DND-41 (cell line): ENCODE measurements around the gene MVB12B.

Source experiments
- ATAC-seq: fragments of 200-7000 bp; cut with Tn5 transposase; 3 replicates; pipeline ENCODE4 v1.9.1; 2021; ENCODE audit warnings: low read depth; ENCODE audit not compliant: insufficient read depth
- DNase-seq: peaks from one replicate; pipeline ENCODE4 v3.0.0-alpha.2; 2020
- H2AFZ ChIP-seq: 2 replicates; pipeline ENCODE4 v1.6.0; 2012; ENCODE audit warnings: low read depth, low read length
- H3K27ac ChIP-seq: 2 replicates; pipeline ENCODE4 v1.5.1; 2012; ENCODE audit warnings: low read length, inconsistent platforms
- H3K27me3 ChIP-seq: fragments of 200-600 bp; sonication (generic); 2 replicates; pipeline ENCODE4 v1.6.0; 2012; ENCODE audit warnings: low read length, mild to moderate bottlenecking, inconsistent platforms; ENCODE audit not compliant: insufficient read depth, poor library complexity
- H3K36me3 ChIP-seq: 2 replicates; pipeline ENCODE4 v1.5.1; 2012; ENCODE audit warnings: low read length, inconsistent platforms; ENCODE audit not compliant: insufficient read depth
- H3K4me1 ChIP-seq: 2 replicates; pipeline ENCODE4 v1.5.1; 2012; ENCODE audit warnings: mild to moderate bottlenecking, low read length; ENCODE audit not compliant: insufficient read depth
- H3K4me2 ChIP-seq: 2 replicates; pipeline ENCODE4 v1.6.0; 2012; ENCODE audit warnings: mild to moderate bottlenecking, moderate library complexity, low read length, inconsistent platforms; ENCODE audit not compliant: insufficient read depth
- H3K4me3 ChIP-seq, 2 experiments: fragments of 200-600 bp in 1 of 2; shearing (Covaris generic) in 1 of 2; 2 replicates each; pipeline ENCODE4 v1.5.1; 2012 to 2016; ENCODE audit warnings: inconsistent platforms in 2 of 2, low read length in 2 of 2, mild to moderate bottlenecking in 2 of 2, low read depth in 1 of 2, moderate library complexity in 1 of 2
- H3K79me2 ChIP-seq: 2 replicates; pipeline ENCODE4 v1.6.0; 2012; ENCODE audit warnings: low read length, inconsistent platforms; ENCODE audit not compliant: insufficient read depth
- H3K9ac ChIP-seq: 2 replicates; pipeline ENCODE4 v1.6.0; 2012; ENCODE audit warnings: low read depth, mild to moderate bottlenecking, inconsistent platforms, low read length, moderate library complexity
- H3K9me3 ChIP-seq: 2 replicates; pipeline ENCODE4 v1.5.1; 2012; ENCODE audit warnings: low read length, moderate library complexity, mild to moderate bottlenecking, inconsistent platforms; ENCODE audit not compliant: insufficient read depth, severe bottlenecking
- H4K20me1 ChIP-seq: 2 replicates; pipeline ENCODE4 v1.6.0; 2012; ENCODE audit warnings: low read length; ENCODE audit not compliant: insufficient read depth
- EZH2 ChIP-seq: IDR thresholded peaks from 3 replicates; pipeline ENCODE4 v1.6.1; 2012; ENCODE audit warnings: borderline replicate concordance, low read depth, mild to moderate bottlenecking, moderate library complexity, low read length, inconsistent platforms; ENCODE audit not compliant: severe bottlenecking
- TF ChIP-seq, protein P1 (sequence below): IDR thresholded peaks from 2 replicates; pipeline ENCODE4 v1.5.1; 2012; ENCODE audit warnings: borderline replicate concordance, low read length, moderate library complexity, mild to moderate bottlenecking; ENCODE audit not compliant: poor library complexity, severe bottlenecking; ENCODE audit errors: extremely low read depth

MVB12B gene

GRCh38 chr9:126498331-126498730 is 171.7 kb downstream of the MVB12B start:
- Histone ChIP-seq H2AFZ (no peak overlapping the region), H3K27me3 (no peaks in the 10 kb centered on the region), H3K9me3 (no peaks in the 10 kb centered on the region), H3K36me3 (no peaks in the 10 kb centered on the region), H3K4me2 (no peak overlapping the region), H3K4me1 (no peaks in the 10 kb centered on the region), H3K9ac (no peak overlapping the region), H3K4me3 (no peak overlapping the region), H3K27ac (no peak overlapping the region), H3K79me2 (no peaks in the 10 kb centered on the region), H4K20me1 (no peaks in the 10 kb centered on the region)
- ATAC-seq (no peak), DNase-seq (no peak)
- no peak for TF ChIP-seq EZH2
- TF ChIP-seq, protein P1, sequence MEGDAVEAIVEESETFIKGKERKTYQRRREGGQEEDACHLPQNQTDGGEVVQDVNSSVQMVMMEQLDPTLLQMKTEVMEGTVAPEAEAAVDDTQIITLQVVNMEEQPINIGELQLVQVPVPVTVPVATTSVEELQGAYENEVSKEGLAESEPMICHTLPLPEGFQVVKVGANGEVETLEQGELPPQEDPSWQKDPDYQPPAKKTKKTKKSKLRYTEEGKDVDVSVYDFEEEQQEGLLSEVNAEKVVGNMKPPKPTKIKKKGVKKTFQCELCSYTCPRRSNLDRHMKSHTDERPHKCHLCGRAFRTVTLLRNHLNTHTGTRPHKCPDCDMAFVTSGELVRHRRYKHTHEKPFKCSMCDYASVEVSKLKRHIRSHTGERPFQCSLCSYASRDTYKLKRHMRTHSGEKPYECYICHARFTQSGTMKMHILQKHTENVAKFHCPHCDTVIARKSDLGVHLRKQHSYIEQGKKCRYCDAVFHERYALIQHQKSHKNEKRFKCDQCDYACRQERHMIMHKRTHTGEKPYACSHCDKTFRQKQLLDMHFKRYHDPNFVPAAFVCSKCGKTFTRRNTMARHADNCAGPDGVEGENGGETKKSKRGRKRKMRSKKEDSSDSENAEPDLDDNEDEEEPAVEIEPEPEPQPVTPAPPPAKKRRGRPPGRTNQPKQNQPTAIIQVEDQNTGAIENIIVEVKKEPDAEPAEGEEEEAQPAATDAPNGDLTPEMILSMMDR: no peak

GRCh38 chr9:126499005-126499910 is 172.6 kb downstream of the MVB12B start:
- no peak for TF ChIP-seq EZH2
- TF ChIP-seq, protein P1: peak; percentile 81
- Histone ChIP-seq H2AFZ (no peak overlapping the region), H3K9ac (no peak overlapping the region), H3K4me3 (no peak overlapping the region), H3K36me3 (no peaks in the 10 kb centered on the region), H3K79me2 (no peaks in the 10 kb centered on the region), H3K9me3 (no peaks in the 10 kb centered on the region), H3K4me2 (no peak overlapping the region), H3K27me3 (no peaks in the 10 kb centered on the region), H3K27ac (no peak overlapping the region), H4K20me1 (no peaks in the 10 kb centered on the region), H3K4me1 (no peaks in the 10 kb centered on the region)
- ATAC-seq: peak; percentile 72
- no peak for DNase-seq

DNA sequence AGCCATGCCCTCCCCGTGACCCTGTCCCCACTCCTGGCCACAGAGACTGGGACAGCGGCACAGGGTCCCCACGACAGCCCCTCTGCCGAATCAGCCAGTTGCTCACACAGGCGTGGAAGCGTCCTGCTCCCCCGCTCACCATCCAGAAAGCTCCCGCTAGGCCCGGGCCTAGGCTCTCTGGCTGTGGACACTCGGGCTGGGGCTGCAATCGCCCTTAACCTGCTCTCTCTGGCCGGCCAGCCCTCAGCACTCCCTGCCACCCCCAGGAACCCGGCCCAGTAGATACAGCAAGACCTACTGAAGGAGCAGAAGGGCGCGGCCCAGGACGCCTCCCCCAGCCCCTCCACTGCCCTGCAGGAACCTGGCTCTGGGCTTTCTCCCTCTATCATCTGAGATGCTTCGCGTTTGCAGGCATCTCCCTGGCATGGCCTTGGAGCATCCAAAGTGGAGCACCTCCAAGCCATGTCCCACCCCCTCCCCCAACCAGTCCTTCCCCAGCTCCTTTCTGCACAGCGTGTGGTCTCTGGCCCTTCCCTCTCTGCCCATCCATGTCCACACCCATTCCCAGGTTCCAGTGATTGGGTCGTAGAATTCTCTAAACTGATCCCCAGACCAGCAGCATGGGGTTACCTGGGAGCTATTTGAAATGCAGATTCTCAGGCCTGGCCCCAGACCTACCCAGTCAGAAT is 173.4 kb downstream of the MVB12B start:
- ATAC-seq (no peak), DNase-seq (no peak)
- H3K9ac ChIP-seq: no peak overlapping the region
- H3K4me3 ChIP-seq: no peak overlapping the region
- H3K9me3 ChIP-seq: no peaks in the 10 kb centered on the region
- no peak for TF ChIP-seq EZH2
- TF ChIP-seq, protein P1: no peak
- H3K36me3 ChIP-seq: no peaks in the 10 kb centered on the region
- no peaks in the 10 kb centered on the region for H3K27me3 ChIP-seq
- H3K27ac ChIP-seq: no peak overlapping the region
- no peaks in the 10 kb centered on the region for H3K4me1 ChIP-seq
- H3K4me2 ChIP-seq: no peak overlapping the region
- H2AFZ ChIP-seq: no peak overlapping the region
- H3K79me2 ChIP-seq: no peaks in the 10 kb centered on the region
- no peaks in the 10 kb centered on the region for H4K20me1 ChIP-seq
